Neutrophil (primary cell): Measurements from ENCODE around the gene NRXN3.

Source experiments
- H3K27ac ChIP-seq: fragments of 200-600 bp; sonication (generic); 2 replicates; pipeline ENCODE4 v1.5.1; 2016; ENCODE audit warnings: mild to moderate bottlenecking, moderate library complexity
- H3K27me3 ChIP-seq: fragments of 200-600 bp; sonication (generic); 2 replicates; pipeline ENCODE4 v1.6.0; 2016; ENCODE audit warnings: mild to moderate bottlenecking
- H3K36me3 ChIP-seq: fragments of 200-600 bp; sonication (generic); 2 replicates; pipeline ENCODE4 v1.5.1; 2017
- H3K4me1 ChIP-seq, 2 experiments: fragments of 200-600 bp in 1 of 2; sonication (generic) in 1 of 2; 1 replicate in 1 of 2; 2 replicates in 1 of 2; pipeline versions ENCODE4 v1.5.1 to v1.6.1; 2013 to 2016; ENCODE audit warnings: low read depth in 1 of 2, low read length in 1 of 2, mild to moderate bottlenecking in 1 of 2, moderate library complexity in 1 of 2; ENCODE audit not compliant: control insufficient read depth in 1 of 2, insufficient read depth in 1 of 2
- H3K4me3 ChIP-seq, 2 experiments: fragments of 200-600 bp in 1 of 2; sonication (generic) in 1 of 2; 1 replicate in 1 of 2; 2 replicates in 1 of 2; pipeline ENCODE4 v1.5.1; 2013 to 2016; ENCODE audit warnings: low read depth in 1 of 2, low read length in 1 of 2, mild to moderate bottlenecking in 1 of 2, moderate library complexity in 1 of 2
- H3K9me3 ChIP-seq: fragments of 200-600 bp; sonication (generic); 2 replicates; pipeline ENCODE4 v1.5.1; 2016
- CTCF ChIP-seq: fragments of 200-600 bp; sonication (generic); IDR thresholded peaks from 2 replicates; pipeline ENCODE4 v1.5.1; 2016; ENCODE audit warnings: antibody characterized with exemption

The NRXN3 gene

DNA sequence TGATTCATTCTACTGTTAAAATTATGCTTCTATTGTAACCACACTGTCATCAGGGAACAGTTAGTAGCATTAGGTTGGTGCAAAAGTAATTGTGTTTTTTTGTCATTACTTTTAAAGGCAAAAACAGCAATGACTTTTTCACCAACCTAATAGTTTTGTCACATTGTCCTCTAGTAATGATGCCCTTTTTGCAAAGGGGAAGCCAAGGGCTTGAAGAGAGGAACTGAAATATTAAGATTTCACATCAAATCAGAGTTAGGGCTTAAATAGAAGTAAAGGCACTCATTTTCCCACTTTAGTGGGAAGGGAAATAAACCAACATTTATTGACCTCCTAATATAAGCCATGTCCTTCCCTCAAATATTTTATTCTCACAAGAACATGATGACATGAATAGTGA lies 273.7 kb downstream of the NRXN3 start:
- no peaks in the 10 kb centered on the region for H3K9me3 ChIP-seq
- no peaks in the 10 kb centered on the region for H3K27me3 ChIP-seq
- H3K36me3 ChIP-seq, result no peaks in the 10 kb centered on the region
- no peak overlapping the region for H3K4me3 ChIP-seq
- H3K4me1 ChIP-seq, result no peaks in the 10 kb centered on the region
- H3K27ac ChIP-seq, result no peak overlapping the region
- no peak for TF ChIP-seq CTCF

- H3K9me3 ChIP-seq, result no peaks in the 10 kb centered on the region
- H3K4me3 ChIP-seq, result no peak overlapping the region
- H3K4me1 ChIP-seq, result no peaks in the 10 kb centered on the region
- TF ChIP-seq CTCF, result no peak
- H3K36me3 ChIP-seq, result no peaks in the 10 kb centered on the region
- no peak overlapping the region for H3K27ac ChIP-seq
- no peaks in the 10 kb centered on the region for H3K27me3 ChIP-seq
These were observed 275.1 kb downstream of the NRXN3 start for GRCh38 chr14:78445275-78445674.

DNA sequence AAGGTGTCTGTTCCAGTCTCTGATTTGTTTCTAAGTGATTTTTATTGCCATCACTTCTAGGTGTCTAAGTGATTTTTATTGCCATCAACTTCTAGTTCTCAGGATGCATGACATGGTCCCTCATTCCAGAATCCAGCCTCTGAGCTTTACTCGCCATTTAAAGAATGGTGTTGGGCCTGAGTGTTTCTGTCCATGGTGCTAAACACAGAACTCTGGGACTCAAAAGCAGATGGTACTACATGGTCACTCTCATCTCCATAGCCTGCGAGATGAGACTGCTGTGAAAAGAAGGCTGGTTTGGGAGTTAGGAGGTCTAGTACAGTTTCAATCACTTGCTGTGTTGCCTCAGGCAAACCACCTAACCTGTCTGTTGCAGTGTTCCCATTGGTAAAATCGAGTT lies 276.6 kb downstream of the NRXN3 start:
- Histone ChIP-seq H3K9me3 (no peaks in the 10 kb centered on the region), H3K27ac (no peak overlapping the region), H3K4me1 (peaks cover 0 to 8% of the 10 kb centered on the region in 2 experiments), H3K36me3 (no peaks in the 10 kb centered on the region), H3K4me3 (no peak overlapping the region), H3K27me3 (no peaks in the 10 kb centered on the region)
- no peak for TF ChIP-seq CTCF

- Histone ChIP-seq H3K4me3 (no peak overlapping the region), H3K9me3 (no peaks in the 10 kb centered on the region)
These were observed 278.3 kb downstream of the NRXN3 start for GRCh38 chr14:78448164-78449094.

DNA sequence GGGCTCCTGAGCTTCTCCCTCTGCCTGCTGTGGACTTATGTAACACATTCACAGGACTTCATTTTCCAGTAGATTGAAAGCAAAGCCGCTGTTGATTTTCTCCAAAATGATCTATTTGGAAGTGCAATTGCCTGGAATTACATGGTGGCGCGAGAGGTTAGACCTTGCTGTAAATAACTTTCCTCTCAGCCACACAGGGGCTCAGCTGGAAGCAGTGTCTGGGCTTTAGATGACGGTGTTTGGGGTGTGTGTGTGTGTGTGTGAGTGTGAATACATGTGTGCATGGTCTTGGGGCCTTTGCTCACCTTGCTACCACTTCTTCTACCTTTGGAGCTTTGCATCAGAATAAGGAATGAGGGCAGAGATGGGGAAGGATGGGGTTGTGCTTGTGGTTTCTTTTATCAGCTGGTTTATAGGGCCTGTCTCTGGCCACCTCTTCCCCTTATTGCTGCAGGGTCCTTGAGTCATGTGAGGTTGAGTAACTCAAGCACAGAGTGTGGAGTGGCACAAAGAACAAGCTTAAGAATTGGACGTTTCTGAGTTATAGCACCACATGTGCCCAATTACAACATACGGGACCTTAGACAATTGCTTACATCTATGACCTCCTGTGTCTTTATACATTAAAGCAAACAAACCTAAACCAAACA lies 280.6 kb downstream of the NRXN3 start:
- H3K9me3 ChIP-seq, result no peaks in the 10 kb centered on the region
- peaks cover 4% of the 10 kb centered on the region for H3K27me3 ChIP-seq
- H3K4me3 ChIP-seq, result no peak overlapping the region
- H3K27ac ChIP-seq, result no peak overlapping the region
- no peak for TF ChIP-seq CTCF
- H3K4me1 ChIP-seq, result peaks cover 0 to 8% of the 10 kb centered on the region in 2 experiments
- no peaks in the 10 kb centered on the region for H3K36me3 ChIP-seq

More at GRCh38 chr14:78448164-78449094, 278.3 kb downstream of the NRXN3 start:
- no peaks in the 10 kb centered on the region for H3K36me3 ChIP-seq
- H3K4me1 ChIP-seq, result peaks cover 0 to 8% of the 10 kb centered on the region in 2 experiments
- peak; percentile 61 for TF ChIP-seq CTCF
- no peak overlapping the region for H3K27ac ChIP-seq
- peaks cover 4% of the 10 kb centered on the region for H3K27me3 ChIP-seq
